GM19463 (cell line): ENCODE data around the gene NFKB1.
A peak's percentile ranks its signal among the peaks of the same experiment; 100 is the strongest.
"Not testable (repeated sequence)": the region's sequence is repeated elsewhere in the genome, so short reads cannot be mapped to it uniquely, and the experiment has no call there.

ENCODE experiments used
- ATAC-seq: cut with Tn5 transposase; IDR thresholded peaks from one replicate; pipeline ENCODE4 v1.9.1; 2021; ENCODE audit warnings: mild to moderate bottlenecking, moderate library complexity; ENCODE audit not compliant: unreplicated experiment

Gene NFKB1

DNA sequence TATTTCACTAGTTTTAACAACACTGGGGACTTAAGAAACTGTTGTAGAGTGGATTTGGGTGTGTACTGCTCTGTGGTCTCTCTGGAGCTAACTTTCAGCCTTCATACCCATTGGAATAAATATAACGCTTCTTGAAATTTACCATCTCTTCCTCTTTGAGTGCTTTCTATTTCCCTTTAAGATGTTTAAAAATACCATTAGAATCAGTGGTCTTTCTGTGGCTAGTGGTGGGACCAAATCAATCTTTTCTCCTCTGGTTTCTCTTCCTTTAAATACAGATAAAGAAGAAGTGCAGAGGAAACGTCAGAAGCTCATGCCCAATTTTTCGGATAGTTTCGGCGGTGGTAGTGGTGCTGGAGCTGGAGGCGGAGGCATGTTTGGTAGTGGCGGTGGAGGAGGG lies 92.0 kb downstream of the NFKB1 start:
- ATAC-seq = no peak

DNA sequence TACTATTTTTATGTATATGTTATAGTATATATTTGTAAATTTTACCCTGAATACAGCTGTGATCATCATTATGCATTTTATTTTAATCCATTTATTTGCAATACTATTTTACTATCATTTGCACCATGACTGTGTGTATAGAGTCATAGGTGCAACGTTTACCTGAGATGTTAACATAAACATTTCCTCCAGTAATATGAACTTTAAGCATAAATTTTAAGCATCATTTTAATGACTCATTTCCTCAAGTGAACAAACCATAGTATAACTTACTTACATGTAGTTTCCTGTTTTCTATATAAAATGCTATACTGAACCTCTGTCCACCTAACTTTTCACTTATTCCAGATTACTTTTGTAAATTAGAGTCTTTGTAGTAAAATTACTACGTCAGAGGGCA lies 92.8 kb downstream of the NFKB1 start:
- no peak for ATAC-seq

DNA sequence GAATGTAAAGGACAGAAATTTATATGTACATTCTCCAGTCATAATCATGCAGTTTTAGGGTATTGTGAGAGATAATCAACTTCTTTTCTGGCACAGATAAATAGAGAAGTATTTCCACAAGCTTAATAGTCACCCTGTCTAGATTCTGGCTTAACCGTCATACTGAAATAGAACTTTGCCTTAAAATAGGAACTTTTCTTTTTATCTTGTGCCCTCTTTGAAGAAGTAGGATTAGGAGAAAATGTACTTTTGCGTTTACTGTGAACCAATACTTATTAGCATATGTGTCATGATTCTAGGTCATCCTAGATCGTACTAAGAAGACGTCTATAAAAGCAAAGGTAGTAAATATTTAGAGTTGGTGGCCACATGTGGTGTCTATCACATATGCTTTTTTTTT lies 95.4 kb downstream of the NFKB1 start:
- no peak for ATAC-seq

DNA sequence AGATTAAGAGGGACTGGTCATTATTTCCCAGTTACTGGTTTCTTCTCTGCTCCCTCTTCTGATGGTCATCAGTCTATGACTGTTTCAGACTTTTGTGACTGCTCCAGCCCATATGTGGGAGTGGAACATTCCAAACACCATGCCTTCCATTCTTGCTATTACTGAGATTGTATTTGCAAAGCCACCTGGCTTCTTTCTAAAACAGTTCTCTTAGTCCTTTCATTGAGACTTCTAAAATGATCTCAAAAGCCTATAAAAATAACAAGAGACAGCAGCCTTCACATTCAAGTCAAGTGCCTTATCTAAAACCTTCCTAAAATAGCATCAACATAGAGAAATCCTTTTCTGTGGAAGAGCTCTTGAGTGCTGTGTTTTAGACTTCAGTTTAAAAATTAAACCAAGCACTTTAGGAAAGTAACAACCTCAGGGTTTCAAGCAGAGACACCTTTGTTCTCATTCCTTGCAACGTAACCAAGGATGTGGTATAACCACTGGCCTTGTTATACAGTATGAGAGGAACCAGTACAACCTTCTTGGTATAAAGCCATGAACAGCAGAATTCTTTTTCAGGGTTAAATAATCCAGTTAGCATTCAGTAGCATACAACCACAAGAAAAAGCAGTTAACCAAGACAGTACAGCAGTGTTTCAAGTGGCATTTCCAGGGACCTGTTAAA lies 97.1 kb downstream of the NFKB1 start:
- ATAC-seq = peak; percentile 75

DNA sequence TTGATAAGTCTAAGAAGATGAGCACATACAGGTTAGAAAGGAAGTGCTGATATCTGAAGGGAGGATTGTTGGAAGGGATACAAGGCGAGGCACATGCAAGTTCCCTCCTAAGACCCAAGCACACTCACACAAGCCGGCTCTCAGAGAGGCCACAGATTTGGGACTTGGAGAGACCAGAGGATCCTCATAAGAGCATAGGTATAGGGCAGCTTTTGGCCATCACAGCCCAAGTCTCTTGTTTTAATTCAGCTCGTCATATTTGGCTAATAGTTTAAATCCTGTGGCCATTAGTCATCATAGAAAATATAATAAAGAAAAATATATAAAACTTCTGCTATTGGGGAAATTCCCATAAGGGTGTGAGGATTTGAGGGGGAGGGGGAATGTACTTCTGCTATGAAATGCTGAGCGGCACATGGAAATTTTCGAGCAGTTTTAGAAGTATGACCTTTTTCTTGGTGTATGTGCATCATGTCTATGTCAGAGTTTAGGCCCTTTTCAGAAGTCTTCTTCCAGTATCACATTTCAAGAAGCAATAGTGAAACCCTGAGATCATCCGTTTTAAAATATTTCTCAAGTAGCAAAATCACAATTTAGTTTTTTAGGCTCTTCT lies 97.7 kb downstream of the NFKB1 start:
- no peak for ATAC-seq

DNA sequence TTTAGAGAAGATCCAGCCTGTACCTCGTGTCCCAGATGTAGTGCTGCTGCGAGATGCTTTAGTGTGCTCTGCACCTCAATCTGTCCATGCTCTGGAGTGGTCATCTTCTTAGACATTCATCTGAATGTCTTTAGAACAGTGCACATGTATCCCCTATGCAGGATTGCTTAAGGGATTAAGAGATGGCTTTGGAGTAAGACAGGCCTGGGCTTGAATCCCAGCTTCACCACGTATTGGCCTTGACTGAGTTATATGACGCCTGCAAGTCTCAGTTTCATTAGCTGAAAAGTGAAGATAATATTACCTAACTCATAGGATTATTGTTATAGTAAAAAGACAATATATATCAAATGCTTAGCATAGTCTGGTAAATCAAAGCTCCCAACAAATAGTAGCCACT lies 98.3 kb downstream of the NFKB1 start:
- ATAC-seq = no peak

DNA sequence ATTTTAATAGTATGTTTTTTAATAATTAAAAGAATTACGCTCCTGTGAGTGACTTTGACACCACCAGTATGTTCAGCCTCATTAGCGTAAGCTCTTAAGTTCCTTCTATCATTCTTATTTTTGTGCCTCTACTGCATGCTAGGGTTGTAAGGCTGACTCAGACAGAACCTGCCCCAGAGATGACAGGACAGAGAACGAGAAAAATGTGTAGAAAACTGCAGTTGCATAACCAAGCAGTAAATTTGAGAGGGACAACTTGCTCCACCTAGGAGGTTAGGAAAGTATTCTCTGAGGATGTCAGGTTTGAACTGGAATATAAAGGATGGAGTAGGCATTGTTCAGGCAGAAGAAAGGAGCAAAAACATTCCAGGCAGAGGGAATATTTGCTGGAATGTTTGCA lies 98.7 kb downstream of the NFKB1 start:
- ATAC-seq = no peak

DNA sequence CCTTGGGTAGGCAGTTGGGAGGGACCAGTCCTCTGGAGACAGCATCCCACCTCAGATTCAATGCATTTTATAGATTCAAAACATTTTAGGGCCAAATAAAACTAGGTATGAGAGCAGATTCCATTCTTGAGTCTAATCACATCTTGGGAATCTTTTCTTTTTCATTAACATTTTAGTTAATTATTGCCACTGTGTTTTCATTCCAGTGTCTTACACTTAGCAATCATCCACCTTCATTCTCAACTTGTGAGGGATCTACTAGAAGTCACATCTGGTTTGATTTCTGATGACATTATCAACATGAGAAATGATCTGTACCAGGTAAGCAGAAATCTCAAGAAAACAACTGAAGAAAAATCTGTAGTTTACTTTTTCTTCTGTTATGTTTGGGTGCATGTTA lies 99.5 kb downstream of the NFKB1 start:
- no peak for ATAC-seq

DNA sequence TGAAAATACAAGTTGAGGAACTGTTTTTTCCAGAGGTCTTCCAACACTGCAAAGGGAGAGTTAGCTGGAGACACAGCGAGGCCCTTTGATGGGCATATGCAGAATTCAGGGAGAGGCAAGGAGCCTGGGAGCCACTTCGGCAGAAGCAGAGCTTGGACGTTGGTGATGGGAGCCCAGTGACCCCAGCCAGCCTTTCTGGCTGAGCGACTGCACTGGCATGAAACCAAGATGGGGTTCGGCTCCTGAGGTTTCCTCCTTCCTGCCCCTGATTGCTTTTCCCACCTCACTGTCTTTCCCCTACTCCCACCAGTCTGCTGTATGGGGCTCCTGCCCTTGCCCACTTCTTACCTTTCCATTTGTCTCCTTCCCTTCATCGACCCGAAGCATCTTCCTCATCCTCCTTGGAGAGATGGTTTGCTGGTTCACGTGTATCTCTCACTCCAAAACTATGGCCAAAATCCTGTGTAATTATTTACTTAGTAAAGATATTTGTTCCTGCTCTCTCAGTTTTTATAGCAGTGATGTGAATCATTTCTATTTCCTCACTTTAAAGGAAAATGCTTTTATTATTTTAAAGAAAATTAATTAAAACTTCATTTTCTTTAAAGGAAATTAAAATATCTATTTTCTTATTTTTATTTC lies 100.5 kb downstream of the NFKB1 start:
- ATAC-seq = no peak

DNA sequence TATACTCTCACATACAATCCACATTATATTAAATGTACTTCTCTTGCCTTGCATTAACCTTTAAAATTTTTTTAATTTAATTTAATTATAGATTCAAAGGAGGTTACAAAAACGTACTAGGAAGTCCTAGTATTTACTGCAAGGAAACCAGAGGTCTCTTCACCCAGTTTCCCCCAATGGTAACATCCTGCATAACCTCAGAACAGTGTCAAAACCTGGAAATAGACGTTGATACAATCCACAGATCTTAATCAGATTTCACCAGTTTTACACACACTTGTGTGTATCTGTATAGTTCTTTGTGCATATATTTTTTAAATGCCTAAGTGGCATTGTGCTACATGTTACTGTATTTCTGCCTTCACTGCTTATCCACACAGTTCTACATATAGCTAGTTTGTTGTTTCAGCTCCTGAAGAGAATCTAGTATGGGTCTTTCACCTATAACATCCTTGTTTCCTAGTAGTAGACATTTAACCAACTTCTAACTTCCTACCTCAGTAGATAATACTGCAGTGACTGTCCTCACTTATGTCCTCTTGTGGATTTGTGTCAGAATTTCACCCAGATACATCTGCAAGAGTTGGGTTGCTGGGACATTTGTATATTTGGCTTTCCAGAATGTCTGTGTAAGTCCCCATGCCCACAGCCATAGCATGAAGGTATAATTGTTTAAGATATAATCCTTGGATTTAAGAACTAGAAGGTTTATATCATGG lies 103.2 kb downstream of the NFKB1 start:
- ATAC-seq = no peak

DNA sequence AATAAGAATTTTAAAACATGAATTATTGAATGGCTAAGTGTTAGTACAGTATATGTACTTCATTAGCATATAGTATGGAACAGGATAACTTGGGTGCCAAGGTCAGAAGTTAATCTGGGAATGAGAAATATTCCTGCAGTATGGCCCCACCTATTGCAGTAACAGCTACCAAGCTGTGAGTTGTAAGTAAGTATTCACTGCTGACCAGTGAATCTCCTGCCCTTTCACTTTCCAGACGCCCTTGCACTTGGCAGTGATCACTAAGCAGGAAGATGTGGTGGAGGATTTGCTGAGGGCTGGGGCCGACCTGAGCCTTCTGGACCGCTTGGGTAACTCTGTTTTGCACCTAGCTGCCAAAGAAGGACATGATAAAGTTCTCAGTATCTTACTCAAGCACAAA lies 105.1 kb downstream of the NFKB1 start:
- ATAC-seq = no peak

DNA sequence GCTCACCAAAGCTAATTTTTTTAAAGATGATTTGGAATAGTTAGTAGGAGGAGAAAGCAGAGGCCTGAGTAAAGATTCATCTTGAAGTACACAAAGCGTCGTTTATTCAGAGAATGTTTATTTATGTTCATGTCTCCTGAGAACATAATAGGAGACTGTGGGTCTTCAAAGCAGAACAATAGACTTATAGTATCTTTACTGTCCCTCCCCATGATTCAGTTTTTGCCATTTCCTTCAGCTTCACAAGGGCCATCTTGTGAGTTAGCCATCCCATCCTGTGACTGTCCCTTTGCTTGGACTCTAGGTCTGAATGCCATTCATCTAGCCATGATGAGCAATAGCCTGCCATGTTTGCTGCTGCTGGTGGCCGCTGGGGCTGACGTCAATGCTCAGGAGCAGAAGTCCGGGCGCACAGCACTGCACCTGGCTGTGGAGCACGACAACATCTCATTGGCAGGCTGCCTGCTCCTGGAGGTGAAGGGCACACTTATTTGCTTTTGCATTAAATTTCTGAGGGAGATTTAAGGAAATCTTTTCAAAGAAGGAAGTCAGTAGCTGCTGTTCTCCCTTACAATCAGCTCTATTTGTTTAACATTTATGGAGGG lies 105.8 kb downstream of the NFKB1 start:
- no peak for ATAC-seq

DNA sequence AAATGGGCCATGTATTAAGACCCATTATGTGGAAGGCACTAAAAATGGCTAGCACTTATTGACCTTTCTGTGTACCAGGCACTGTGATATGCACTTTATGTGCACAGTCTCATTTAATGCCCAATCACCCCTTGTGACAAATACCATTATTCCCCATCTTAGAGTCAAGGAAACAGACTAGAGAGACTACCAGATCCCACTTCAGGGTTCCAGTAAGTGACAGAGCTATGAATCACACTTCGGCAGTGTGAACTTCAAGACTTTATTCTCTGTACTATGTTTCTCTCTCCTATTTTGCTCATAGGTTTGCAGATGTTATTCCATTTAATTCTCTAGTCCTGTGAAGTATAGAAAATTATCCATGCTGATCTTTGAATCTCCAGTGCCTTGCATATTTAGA lies 107.0 kb downstream of the NFKB1 start:
- no peak for ATAC-seq

DNA sequence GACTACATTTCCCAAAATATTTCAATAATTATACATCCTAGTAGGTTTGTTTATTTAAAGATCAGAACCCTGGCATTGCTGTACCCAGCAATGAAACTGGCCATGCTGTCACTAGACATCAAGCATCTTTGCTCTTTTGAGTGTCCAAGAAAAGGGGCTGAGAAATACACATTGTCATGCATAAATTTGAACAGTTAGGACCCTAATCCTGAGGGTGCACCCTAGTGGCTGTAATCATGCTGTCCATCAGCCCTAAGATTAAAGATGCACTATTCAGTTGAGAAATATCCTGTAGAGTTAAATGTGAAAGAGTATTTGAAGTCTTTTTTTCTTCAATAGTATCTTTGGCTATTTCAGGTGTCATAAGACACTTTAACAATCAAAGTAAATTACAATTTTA lies 108.8 kb downstream of the NFKB1 start:
- ATAC-seq = no peak

DNA sequence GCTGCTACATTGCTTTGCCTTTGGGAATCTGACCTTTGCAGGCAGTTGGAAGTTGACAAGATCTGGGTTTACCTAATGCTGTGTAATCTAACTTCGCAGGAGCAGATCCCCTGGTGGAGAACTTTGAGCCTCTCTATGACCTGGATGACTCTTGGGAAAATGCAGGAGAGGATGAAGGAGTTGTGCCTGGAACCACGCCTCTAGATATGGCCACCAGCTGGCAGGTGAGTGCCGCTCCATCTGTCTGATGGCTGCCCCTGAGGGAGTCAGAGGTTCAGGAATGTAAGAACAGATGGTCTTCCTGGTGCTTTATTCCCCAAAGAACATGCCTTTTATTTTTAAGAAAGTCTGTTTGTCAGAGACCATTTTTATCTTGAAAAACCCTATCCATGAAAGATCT lies 109.3 kb downstream of the NFKB1 start:
- no peak for ATAC-seq

DNA sequence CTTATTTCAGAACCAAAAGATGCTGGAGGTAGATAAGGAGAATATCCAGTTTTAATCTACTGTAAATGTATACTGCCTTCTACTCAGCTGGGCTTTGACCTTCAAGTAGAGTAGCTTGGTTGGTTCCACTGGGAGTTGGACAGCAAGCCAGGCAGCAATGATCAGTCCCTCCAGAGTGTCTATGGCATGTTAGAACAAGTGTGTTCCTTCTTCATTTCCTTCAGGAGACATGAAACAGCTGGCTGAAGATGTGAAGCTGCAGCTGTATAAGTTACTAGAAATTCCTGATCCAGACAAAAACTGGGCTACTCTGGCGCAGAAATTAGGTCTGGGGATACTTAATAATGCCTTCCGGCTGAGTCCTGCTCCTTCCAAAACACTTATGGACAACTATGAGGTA lies 111.1 kb downstream of the NFKB1 start:
- no peak for ATAC-seq

DNA sequence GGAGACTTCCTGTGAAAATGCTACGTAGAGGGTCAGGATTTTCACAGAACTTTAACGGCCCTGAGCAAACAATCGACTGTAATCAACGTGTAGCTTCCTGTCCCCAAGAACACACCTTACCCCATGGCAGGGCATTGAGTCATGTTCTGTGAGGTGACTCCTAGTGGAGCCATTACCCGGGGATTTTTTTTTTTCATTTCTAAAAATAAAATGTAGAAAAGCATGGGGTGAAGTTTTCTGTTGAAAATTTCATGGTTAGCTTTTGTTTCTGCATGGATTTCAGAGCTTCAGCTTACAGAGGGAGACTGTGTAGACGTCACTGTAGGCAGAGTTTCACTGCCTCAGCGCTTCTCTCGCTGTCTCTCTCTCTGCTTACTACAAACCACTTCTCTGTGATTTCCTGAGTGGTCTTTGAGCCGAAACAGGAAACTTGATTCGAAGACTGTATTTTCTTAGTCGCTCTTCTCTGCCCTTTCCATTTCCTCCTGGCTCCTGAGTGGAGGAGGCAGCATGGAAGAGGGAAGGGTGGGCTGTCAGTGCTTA lies 111.7 kb downstream of the NFKB1 start:
- peak; percentile 48 for ATAC-seq

DNA sequence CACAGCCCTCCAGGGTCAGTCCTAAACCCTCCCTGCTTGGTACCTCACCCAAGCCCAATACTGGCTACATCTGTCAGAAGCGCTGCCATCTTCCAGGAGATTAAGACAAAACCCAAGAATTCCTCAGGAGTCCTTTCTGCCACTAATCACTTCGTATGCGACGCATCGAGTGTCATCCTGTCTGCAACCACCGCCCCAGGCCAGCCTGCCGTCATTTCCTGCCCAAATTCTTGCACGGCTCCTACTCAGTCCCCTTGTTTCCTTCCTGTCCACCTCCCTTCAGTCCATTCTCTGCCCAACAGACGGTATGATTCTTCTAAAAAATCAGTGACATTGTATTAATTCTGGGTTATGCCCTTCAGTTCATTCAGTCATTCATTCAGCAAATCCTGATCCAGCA lies 113.6 kb downstream of the NFKB1 start:
- ATAC-seq = no peak

DNA sequence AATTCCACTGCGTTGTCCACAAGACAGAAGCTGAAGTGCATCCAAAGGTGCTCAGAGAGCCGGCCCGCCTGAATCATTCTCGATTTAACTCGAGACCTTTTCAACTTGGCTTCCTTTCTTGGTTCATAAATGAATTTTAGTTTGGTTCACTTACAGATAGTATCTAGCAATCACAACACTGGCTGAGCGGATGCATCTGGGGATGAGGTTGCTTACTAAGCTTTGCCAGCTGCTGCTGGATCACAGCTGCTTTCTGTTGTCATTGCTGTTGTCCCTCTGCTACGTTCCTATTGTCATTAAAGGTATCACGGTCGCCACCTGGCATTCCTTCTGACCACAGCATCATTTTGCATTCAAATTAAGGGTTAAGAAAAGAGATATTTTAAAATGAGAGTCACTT lies 115.5 kb downstream of the NFKB1 start:
- no peak for ATAC-seq

DNA sequence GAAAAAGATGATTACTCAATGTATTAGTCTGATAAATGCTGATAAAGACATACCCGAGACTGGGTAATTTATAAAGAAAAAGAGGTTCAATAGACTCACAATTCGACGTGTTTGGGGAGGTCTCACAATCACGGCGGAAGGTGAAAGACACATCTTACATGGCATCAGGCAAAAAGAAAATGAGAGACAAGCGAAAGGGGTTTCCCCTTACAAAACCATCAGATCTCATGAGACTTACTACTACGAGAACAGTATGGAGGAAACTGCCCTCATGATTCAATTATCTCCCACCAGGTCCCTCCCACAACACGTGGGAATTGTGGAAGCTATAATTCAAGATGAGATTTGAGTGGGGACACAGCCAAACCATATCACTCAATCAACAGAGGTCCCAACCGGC lies 117.9 kb downstream of the NFKB1 start:
- ATAC-seq = not testable (repeated sequence)
